HepG2 (cell line): ENCODE data around the gene ICE1. TPM values are rescaled to one million over a fixed set of nuclear protein-coding genes. Genes with fewer than 3 reads are reported as not detected.
A peak's percentile ranks its signal among the peaks of the same experiment; 100 is the strongest.

ENCODE experiments used
- ATAC-seq: fragments of 200-7000 bp; cut with Tn5 transposase; 3 replicates; pipeline ENCODE4 v1.9.1; 2020; ENCODE audit warnings: mild to moderate bottlenecking, moderate library complexity
- BruUV-seq: library from RNA; stranded (reverse); fragments of 400-500 nt; replicated peaks from 2 replicates; lab custom pipeline; 2021; lab: Mats Ljungman, UMichigan
- CTCF ChIA-PET: fragments of 300-600 bp; formaldehyde crosslinking; extraction: SDS; loops from one replicate; lab custom pipeline; 2021; ENCODE audit warnings: low total read pairs, inconsistent platforms, low intra/inter-chr PET ratio; lab: Yijun Ruan, JAX
- POLR2A ChIA-PET: fragments of 350-600 bp; sonication (Branson Sonifier 250); formaldehyde crosslinking; loops from one replicate; lab custom pipeline; 2020; ENCODE audit warnings: antibody characterized with exemption, inconsistent platforms; lab: Yijun Ruan, JAX
- DNase-seq: peaks from one replicate; pipeline ENCODE4 v3.0.0-alpha.2; 2015; ENCODE audit warnings: low spot score
- FAIRE-seq: peaks from 3 replicates; lab custom pipeline; 2011; peaks lifted over from hg19 to GRCh38; lab: Jason Lieb, UNC
- H2AFZ ChIP-seq: one replicate; pipeline ENCODE4 v1.6.1; 2011; ENCODE audit warnings: low read length, inconsistent platforms
- H3K27ac ChIP-seq: fragments of 300-600 bp; 3 replicates; pipeline ENCODE4 v1.8.0; 2011; ENCODE audit warnings: mixed run types, mild to moderate bottlenecking, mixed read lengths, low read length, inconsistent platforms; ENCODE audit not compliant: insufficient read depth; ENCODE audit errors: extremely low read length
- H3K27me3 ChIP-seq, 2 experiments: fragments of 200-600 bp in 1 of 2; 2 replicates in 1 of 2; 3 replicates in 1 of 2; pipeline versions ENCODE4 v1.6.0 to v1.8.0; 2011; ENCODE audit warnings: low read length in 2 of 2, mild to moderate bottlenecking in 2 of 2, moderate library complexity in 2 of 2, inconsistent platforms in 1 of 2; ENCODE audit not compliant: insufficient read depth in 2 of 2, control insufficient read depth in 1 of 2
- H3K36me3 ChIP-seq, 2 experiments: fragments of 200-600 bp in 1 of 2; replicated peaks in 1 of 2; 2 replicates in 1 of 2; 3 replicates in 1 of 2; pipeline versions ENCODE4 v1.5.1 to v1.8.0; 2011; ENCODE audit warnings: low read length in 2 of 2, inconsistent platforms in 1 of 2; ENCODE audit not compliant: insufficient read depth in 2 of 2, control insufficient read depth in 1 of 2
- H3K4me1 ChIP-seq: 2 replicates; pipeline ENCODE4 v1.5.1; 2012; ENCODE audit warnings: low read length, inconsistent platforms; ENCODE audit not compliant: insufficient read depth
- H3K4me2 ChIP-seq: 2 replicates; pipeline ENCODE4 v1.6.0; 2011; ENCODE audit warnings: low read depth, low read length, inconsistent platforms
- H3K4me3 ChIP-seq, 3 experiments: fragments of 200-600 bp in 1 of 3; sonication (generic), shearing (Covaris generic) in 1 of 3; replicated peaks in 1 of 3; 2 replicates each; pipeline ENCODE4 v1.5.1; 2011 to 2016; ENCODE audit warnings: low read length in 3 of 3, inconsistent platforms in 2 of 3, low read depth in 2 of 3, mild to moderate bottlenecking in 2 of 3, control low read depth in 1 of 3, mixed read lengths in 1 of 3; ENCODE audit not compliant: insufficient read depth in 1 of 3
- H3K79me2 ChIP-seq: one replicate; pipeline ENCODE4 v1.6.1; 2011; ENCODE audit warnings: low read length, inconsistent platforms; ENCODE audit not compliant: insufficient read depth
- H3K9ac ChIP-seq: 2 replicates; pipeline ENCODE4 v1.6.0; 2011; ENCODE audit warnings: mild to moderate bottlenecking, low read depth, low read length, inconsistent platforms; ENCODE audit not compliant: insufficient read depth
- H3K9me3 ChIP-seq: 2 replicates; pipeline ENCODE4 v1.5.1; 2012; ENCODE audit warnings: mild to moderate bottlenecking, low read length
- H4K20me1 ChIP-seq: 2 replicates; pipeline ENCODE4 v1.6.0; 2011; ENCODE audit warnings: inconsistent platforms, mild to moderate bottlenecking, low read length, moderate library complexity; ENCODE audit not compliant: insufficient read depth
- ATF7 ChIP-seq, 2 experiments: fragments of 450-650 bp in 1 of 2; sonication (generic) in 1 of 2; formaldehyde crosslinking in 1 of 2; IDR thresholded peaks; 2 replicates each; pipeline versions ENCODE4 v1.4.0 to v1.6.1; 2016 to 2020; ENCODE audit warnings: antibody characterized with exemption in 1 of 2, mild to moderate bottlenecking in 1 of 2, missing genetic modification reagents in 1 of 2
- KDM2A ChIP-seq: sonication (generic); formaldehyde crosslinking; IDR thresholded peaks from 2 replicates; pipeline ENCODE4 v1.4.0; 2020; ENCODE audit warnings: low read depth, missing genetic modification reagents, borderline replicate concordance
- SMAD1 ChIP-seq: sonication (generic); formaldehyde crosslinking; IDR thresholded peaks from 2 replicates; pipeline ENCODE4 v1.4.0; 2020; ENCODE audit warnings: missing genetic modification reagents, low read depth, mild to moderate bottlenecking, borderline replicate concordance
- ZNF747 ChIP-seq: sonication (generic); formaldehyde crosslinking; IDR thresholded peaks from 2 replicates; pipeline ENCODE4 v1.8.1; 2023; ENCODE audit warnings: missing genetic modification reagents, mild to moderate bottlenecking, borderline replicate concordance
- WGBS: methylation state at CpG from one replicate; pipeline ENCODE4 v1.1.6; 2017; ENCODE audit warnings: low lambda C conversion rate; 5-methylcytosine and 5-hydroxymethylcytosine counted together
- in situ Hi-C: cut with HindIII; loops from 2 replicates; pipeline ENCODE4 v1.10.0; 2017; ENCODE audit warnings: low pct_unique_long_range_greater_than_20kb; ENCODE audit not compliant: extremely low pct_ligation_motif_present
- intact Hi-C: fragments of 100-400 bp; cut with micrococcal nuclease; formaldehyde crosslinking; loops from one replicate; pipeline ENCODE4 v1.10.0; 2022; ENCODE audit not compliant: unreplicated experiment
- polyA plus RNA-seq, 8 experiments: library from polyadenylated mRNA; depleted of rRNA in 3 of 8; stranded (reverse) in 7 of 8; unstranded in 1 of 8; fragments of >200 nt; fragmentation: Illumina TruSeq in 4 of 8; extraction: Trizol in 4 of 8; gene quantifications; 2 replicates each; pipeline versions ENCODE4 v1.2.1 to v1.2.3, GENCODE V29; 2011 to 2016; ENCODE audit warnings: low read depth in 4 of 8, missing spikeins in 1 of 8, mixed read lengths in 1 of 8; ENCODE audit not compliant: insufficient read depth in 1 of 8
- total RNA-seq, 5 experiments: library from RNA; depleted of rRNA; stranded (reverse); fragments of >200 nt; fragmentation: Illumina TruSeq; extraction: Trizol; gene quantifications; 2 replicates each; pipeline ENCODE4 v1.2.3, GENCODE V29; 2016; ENCODE audit warnings: low read depth in 1 of 5
- TF ChIP-seq, protein P1 (sequence below): sonication (generic); formaldehyde crosslinking; IDR thresholded peaks from 2 replicates; pipeline ENCODE4 v1.4.0; 2020; ENCODE audit warnings: missing genetic modification reagents, borderline replicate concordance

Gene ICE1
- total and polyA plus RNA-seq, 2 of the 13 experiments (the other 11 are each of a cell fraction or from before 2014, with no cell fraction given): 9.1 to 27.6 TPM

DNA sequence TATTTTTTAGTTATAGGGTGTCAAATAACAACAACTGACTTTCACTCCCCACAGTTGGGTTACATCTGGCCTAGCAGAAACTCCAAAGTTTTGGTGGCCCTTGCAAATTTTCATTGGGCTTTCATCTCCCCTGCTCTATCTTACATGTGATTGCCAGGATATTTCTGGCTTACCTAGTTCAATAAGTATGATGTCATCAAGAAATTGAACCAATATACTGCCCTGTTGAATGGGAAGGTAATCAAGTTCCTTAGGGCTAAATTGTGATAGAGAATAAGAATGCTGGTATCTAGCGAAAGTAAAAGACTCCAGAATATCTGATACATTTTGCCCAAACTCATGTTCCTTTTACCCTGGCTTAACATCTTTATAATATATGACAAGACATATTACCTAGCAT, 17.0 kb upstream of the ICE1 start:
- WGBS: 92% methylated on average over 1 of the region's 1 CpG
- ATAC-seq: no peak
- Histone ChIP-seq H4K20me1 (no peaks in the 10 kb centered on the region), H3K36me3 (no peaks in the 10 kb centered on the region), H3K9me3 (peaks cover 14% of the 10 kb centered on the region), H3K4me2 (no peak overlapping the region), H2AFZ (no peak overlapping the region), H3K9ac (no peak overlapping the region), H3K4me1 (no peaks in the 10 kb centered on the region), H3K27me3 (no peaks in the 10 kb centered on the region), H3K79me2 (no peaks in the 10 kb centered on the region), H3K4me3 (no peak overlapping the region), H3K27ac (no peak overlapping the region)
- TF ChIP-seq ZNF747 (CRISPR knock-in tag) (no peak), SMAD1 (no peak), ATF7 (IDR thresholded peaks at IDR 0.05) (peak; percentile 94), ATF7 (CRISPR knock-in tag; IDR thresholded peaks at IDR 0.05) (no peak), KDM2A (CRISPR knock-in tag) (no peak)
- TF ChIP-seq, protein P1, sequence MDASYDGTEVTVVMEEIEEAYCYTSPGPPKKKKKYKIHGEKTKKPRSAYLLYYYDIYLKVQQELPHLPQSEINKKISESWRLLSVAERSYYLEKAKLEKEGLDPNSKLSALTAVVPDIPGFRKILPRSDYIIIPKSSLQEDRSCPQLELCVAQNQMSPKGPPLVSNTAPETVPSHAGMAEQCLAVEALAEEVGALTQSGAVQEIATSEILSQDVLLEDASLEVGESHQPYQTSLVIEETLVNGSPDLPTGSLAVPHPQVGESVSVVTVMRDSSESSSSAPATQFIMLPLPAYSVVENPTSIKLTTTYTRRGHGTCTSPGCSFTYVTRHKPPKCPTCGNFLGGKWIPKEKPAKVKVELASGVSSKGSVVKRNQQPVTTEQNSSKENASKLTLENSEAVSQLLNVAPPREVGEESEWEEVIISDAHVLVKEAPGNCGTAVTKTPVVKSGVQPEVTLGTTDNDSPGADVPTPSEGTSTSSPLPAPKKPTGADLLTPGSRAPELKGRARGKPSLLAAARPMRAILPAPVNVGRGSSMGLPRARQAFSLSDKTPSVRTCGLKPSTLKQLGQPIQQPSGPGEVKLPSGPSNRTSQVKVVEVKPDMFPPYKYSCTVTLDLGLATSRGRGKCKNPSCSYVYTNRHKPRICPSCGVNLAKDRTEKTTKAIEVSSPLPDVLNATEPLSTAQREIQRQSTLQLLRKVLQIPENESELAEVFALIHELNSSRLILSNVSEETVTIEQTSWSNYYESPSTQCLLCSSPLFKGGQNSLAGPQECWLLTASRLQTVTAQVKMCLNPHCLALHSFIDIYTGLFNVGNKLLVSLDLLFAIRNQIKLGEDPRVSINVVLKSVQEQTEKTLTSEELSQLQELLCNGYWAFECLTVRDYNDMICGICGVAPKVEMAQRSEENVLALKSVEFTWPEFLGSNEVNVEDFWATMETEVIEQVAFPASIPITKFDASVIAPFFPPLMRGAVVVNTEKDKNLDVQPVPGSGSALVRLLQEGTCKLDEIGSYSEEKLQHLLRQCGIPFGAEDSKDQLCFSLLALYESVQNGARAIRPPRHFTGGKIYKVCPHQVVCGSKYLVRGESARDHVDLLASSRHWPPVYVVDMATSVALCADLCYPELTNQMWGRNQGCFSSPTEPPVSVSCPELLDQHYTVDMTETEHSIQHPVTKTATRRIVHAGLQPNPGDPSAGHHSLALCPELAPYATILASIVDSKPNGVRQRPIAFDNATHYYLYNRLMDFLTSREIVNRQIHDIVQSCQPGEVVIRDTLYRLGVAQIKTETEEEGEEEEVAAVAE (CRISPR knock-in tag): no peak
- ChIA-PET POLR2A (no interaction called here), CTCF (no interaction called here)
- in situ Hi-C loops (loop anchor here (25.0 kb wide), 1 partner anchor 268 kb away; the partner anchor contains the start of gene ADAMTS16), intact Hi-C loops (no loop called here)
- no peak for DNase-seq
- FAIRE-seq: no peak
- BruUV-seq: no TSS peak
